CD4-positive, alpha-beta T cell treated with Interleukin-21 for 1 hour (primary cell): Measurements from ENCODE around the gene PRPF40B.
"Not testable (repeated sequence)": the region's sequence is repeated elsewhere in the genome, so short reads cannot be mapped to it uniquely, and the experiment has no call there.

ENCODE experiments used
- DNase-seq: peaks from one replicate; pipeline ENCODE4 v3.0.0-alpha.2; 2020

PRPF40B gene

GRCh38 chr12:49623142-49623904 lies at the start of gene PRPF40B:
Gene PRPF40B (plus strand): TSS chr12:49623561. CDS start chr12:49623591, 30 bp downstream.
- peak; percentile 90 for DNase-seq

- DNase-seq, result no peak
Observed at GRCh38 chr12:49577589-49578315, 45.6 kb upstream of the PRPF40B start.

GRCh38 chr12:49578471-49579112 lies 44.8 kb upstream of the PRPF40B start:
- no peak for DNase-seq

GRCh38 chr12:49580572-49581535 lies 42.5 kb upstream of the PRPF40B start:
- DNase-seq, result peak; percentile 63

GRCh38 chr12:49582201-49582600 lies 41.2 kb upstream of the PRPF40B start:
- DNase-seq, result no peak

GRCh38 chr12:49582850-49583249 lies 40.5 kb upstream of the PRPF40B start:
- DNase-seq, result no peak

GRCh38 chr12:49583366-49584094 lies 39.8 kb upstream of the PRPF40B start:
- no peak for DNase-seq

GRCh38 chr12:49584591-49584990 lies 38.8 kb upstream of the PRPF40B start:
- no peak for DNase-seq

GRCh38 chr12:49585477-49586459 lies 37.6 kb upstream of the PRPF40B start:
- no peak for DNase-seq

GRCh38 chr12:49587174-49587908 lies 36.0 kb upstream of the PRPF40B start:
- DNase-seq, result no peak

- no peak for DNase-seq
Observed at GRCh38 chr12:49588281-49588680, 35.1 kb upstream of the PRPF40B start.

- DNase-seq, result no peak
Observed at GRCh38 chr12:49588721-49589516, 34.4 kb upstream of the PRPF40B start.

- DNase-seq, result no peak
Observed at GRCh38 chr12:49598527-49598926, 24.8 kb upstream of the PRPF40B start.

GRCh38 chr12:49599961-49600360 lies 23.4 kb upstream of the PRPF40B start:
- no peak for DNase-seq

- no peak for DNase-seq
Observed at GRCh38 chr12:49603721-49604120, 19.6 kb upstream of the PRPF40B start.

- no peak for DNase-seq
Observed at GRCh38 chr12:49604856-49605255, 18.5 kb upstream of the PRPF40B start.

- DNase-seq, result not testable (repeated sequence)
Observed at GRCh38 chr12:49605539-49605938, 17.8 kb upstream of the PRPF40B start, which contains the start of gene FAM186B. Gene FAM186B (minus strand): TSS chr12:49605639. CDS start chr12:49605477, 162 bp downstream.

GRCh38 chr12:49609059-49609874 lies 14.1 kb upstream of the PRPF40B start:
- no peak for DNase-seq
